Measurements from ENCODE around the gene UMPS.

UMPS gene

GRCh38 chr3:124763644-124764358 lies 33.5 kb downstream of the UMPS start:
- DNase-seq (ENCODE audit: low spot score): no peak

- no peak for DNase-seq (ENCODE audit: low spot score)
These were observed 34.5 kb downstream of the UMPS start for GRCh38 chr3:124764746-124765145.

- DNase-seq (ENCODE audit: low spot score): no peak
These were observed 35.1 kb downstream of the UMPS start for GRCh38 chr3:124765197-124765840.

- DNase-seq (ENCODE audit: low spot score): no peak
These were observed 36.2 kb downstream of the UMPS start for GRCh38 chr3:124766113-124767095.

GRCh38 chr3:124767264-124767663 lies 37.0 kb downstream of the UMPS start:
- no peak for DNase-seq (ENCODE audit: low spot score)

- no peak for DNase-seq (ENCODE audit: low spot score)
These were observed 37.4 kb downstream of the UMPS start for GRCh38 chr3:124767691-124768090.

- DNase-seq (ENCODE audit: low spot score): peak; percentile 24
These were observed 38.6 kb downstream of the UMPS start for GRCh38 chr3:124768812-124769211.

- DNase-seq (ENCODE audit: low spot score): no peak
These were observed 39.2 kb downstream of the UMPS start for GRCh38 chr3:124769462-124769861.

GRCh38 chr3:124770336-124771082 lies 40.3 kb downstream of the UMPS start:
- DNase-seq (ENCODE audit: low spot score): no peak

GRCh38 chr3:124771083-124771445 lies 40.8 kb downstream of the UMPS start:
- no peak for DNase-seq (ENCODE audit: low spot score)

- DNase-seq (ENCODE audit: low spot score): peak; percentile 35
These were observed 42.0 kb downstream of the UMPS start for GRCh38 chr3:124772081-124772831.

- DNase-seq (ENCODE audit: low spot score): no peak
These were observed 43.4 kb downstream of the UMPS start for GRCh38 chr3:124773351-124774326.

- no peak for DNase-seq (ENCODE audit: low spot score)
These were observed 44.1 kb downstream of the UMPS start for GRCh38 chr3:124774327-124774718.

GRCh38 chr3:124774841-124775402 lies 44.7 kb downstream of the UMPS start:
- DNase-seq (ENCODE audit: low spot score): no peak

- no peak for DNase-seq (ENCODE audit: low spot score)
These were observed 45.6 kb downstream of the UMPS start for GRCh38 chr3:124775877-124776276.

GRCh38 chr3:124776856-124777255 lies 46.6 kb downstream of the UMPS start:
- DNase-seq (ENCODE audit: low spot score): no peak

- DNase-seq (ENCODE audit: low spot score): no peak
These were observed 47.7 kb downstream of the UMPS start for GRCh38 chr3:124777762-124778470.

- DNase-seq (ENCODE audit: low spot score): no peak
These were observed 48.9 kb downstream of the UMPS start for GRCh38 chr3:124779116-124779515.

- no peak for DNase-seq (ENCODE audit: low spot score)
These were observed 49.5 kb downstream of the UMPS start for GRCh38 chr3:124779751-124780191.
